Mesenchymal stem cell (in vitro differentiated cells and primary cell): ENCODE data around the gene FBXL13.
"Not testable (repeated sequence)": the region's sequence is repeated elsewhere in the genome, so short reads cannot be mapped to it uniquely, and the experiment has no call there.

Experiments
- DNase-seq: peaks from one replicate; pipeline ENCODE4 v3.0.0-alpha.2; 2013
- H2AFZ ChIP-seq: one replicate; pipeline ENCODE4 v1.6.1; 2013; ENCODE audit warnings: low read depth, mild to moderate bottlenecking, control low read depth, inconsistent platforms, low read length, moderate library complexity
- H2AK5ac ChIP-seq: 2 replicates; pipeline ENCODE4 v1.6.1; 2013; ENCODE audit warnings: low read length, moderate library complexity, mild to moderate bottlenecking, inconsistent platforms; ENCODE audit not compliant: severe bottlenecking
- H2BK120ac ChIP-seq: one replicate; pipeline ENCODE4 v1.6.1; 2013; ENCODE audit warnings: low read depth, mild to moderate bottlenecking, inconsistent platforms, low read length, moderate library complexity
- H2BK12ac ChIP-seq, 2 experiments: one replicate each; pipeline ENCODE4 v1.6.1; 2013; ENCODE audit warnings: inconsistent platforms in 2 of 2, low read length in 2 of 2, mild to moderate bottlenecking in 2 of 2, moderate library complexity in 2 of 2, control low read depth in 1 of 2
- H2BK15ac ChIP-seq: one replicate; pipeline ENCODE4 v1.6.1; 2013; ENCODE audit warnings: mild to moderate bottlenecking, low read depth, inconsistent platforms; ENCODE audit not compliant: poor library complexity, severe bottlenecking
- H2BK5ac ChIP-seq: 2 replicates; pipeline ENCODE4 v1.6.1; 2013; ENCODE audit warnings: low read depth, mild to moderate bottlenecking, low read length, control low read depth, inconsistent platforms; ENCODE audit not compliant: poor library complexity, severe bottlenecking
- H3K14ac ChIP-seq, 2 experiments: one replicate each; pipeline ENCODE4 v1.6.1; 2013; ENCODE audit warnings: inconsistent platforms in 2 of 2, low read length in 2 of 2, control low read depth in 1 of 2, mild to moderate bottlenecking in 1 of 2, moderate library complexity in 1 of 2
- H3K18ac ChIP-seq, 2 experiments: one replicate each; pipeline ENCODE4 v1.6.1; 2013; ENCODE audit warnings: inconsistent platforms in 2 of 2, low read length in 2 of 2, control low read depth in 1 of 2, low read depth in 1 of 2, mild to moderate bottlenecking in 1 of 2
- H3K23ac ChIP-seq, 2 experiments: one replicate each; pipeline ENCODE4 v1.6.1; 2013; ENCODE audit warnings: inconsistent platforms in 2 of 2, low read length in 2 of 2, mild to moderate bottlenecking in 2 of 2, moderate library complexity in 2 of 2, control low read depth in 1 of 2
- H3K27ac ChIP-seq: 2 replicates; pipeline ENCODE4 v1.5.1; 2013; ENCODE audit warnings: mild to moderate bottlenecking, moderate library complexity, low read length, control low read depth, inconsistent platforms; ENCODE audit not compliant: poor library complexity, severe bottlenecking
- H3K27me3 ChIP-seq, 2 experiments: 2 replicates each; pipeline versions ENCODE4 v1.6.1 to v1.7.0; 2013; ENCODE audit warnings: low read length in 2 of 2, mild to moderate bottlenecking in 2 of 2, moderate library complexity in 2 of 2, control low read depth in 1 of 2, inconsistent platforms in 1 of 2; ENCODE audit not compliant: control insufficient read depth in 1 of 2, insufficient read depth in 1 of 2
- H3K36me3 ChIP-seq, 2 experiments: 2 replicates each; pipeline versions ENCODE4 v1.6.1 to v1.7.0; 2013; ENCODE audit warnings: low read length in 2 of 2, control low read depth in 1 of 2, inconsistent platforms in 1 of 2, low read depth in 1 of 2, mild to moderate bottlenecking in 1 of 2; ENCODE audit not compliant: insufficient read depth in 2 of 2, control insufficient read depth in 1 of 2
- H3K4ac ChIP-seq, 2 experiments: one replicate each; pipeline ENCODE4 v1.6.1; 2013; ENCODE audit warnings: inconsistent platforms in 2 of 2, low read length in 2 of 2, mild to moderate bottlenecking in 2 of 2, moderate library complexity in 2 of 2, control low read depth in 1 of 2, low read depth in 1 of 2
- H3K4me1 ChIP-seq: 2 replicates; pipeline ENCODE4 v1.6.1; 2013; ENCODE audit warnings: low read depth, low read length, control low read depth; ENCODE audit not compliant: control insufficient read depth, insufficient read depth
- H3K4me2 ChIP-seq: 2 replicates; pipeline ENCODE4 v1.6.1; 2013; ENCODE audit warnings: low read length, mild to moderate bottlenecking, inconsistent platforms; ENCODE audit not compliant: poor library complexity, severe bottlenecking
- H3K4me3 ChIP-seq, 2 experiments: 2 replicates each; pipeline versions ENCODE4 v1.5.1 to v1.7.0; 2013; ENCODE audit warnings: low read length in 2 of 2, mild to moderate bottlenecking in 2 of 2, control low read depth in 1 of 2, low read depth in 1 of 2; ENCODE audit not compliant: insufficient read depth in 1 of 2
- H3K79me1 ChIP-seq: replicated peaks from 2 replicates; pipeline ENCODE4 v1.6.1; 2013; ENCODE audit warnings: mild to moderate bottlenecking, control low read depth, low read length, inconsistent platforms; ENCODE audit not compliant: poor library complexity, severe bottlenecking
- H3K9ac ChIP-seq: 2 replicates; pipeline ENCODE4 v1.7.0; 2013; ENCODE audit warnings: mild to moderate bottlenecking, low read length, moderate library complexity
- H3K9me3 ChIP-seq: 2 replicates; pipeline ENCODE4 v1.7.0; 2013; ENCODE audit warnings: mild to moderate bottlenecking, low read length; ENCODE audit not compliant: control insufficient read depth
- H4K8ac ChIP-seq: one replicate; pipeline ENCODE4 v1.6.1; 2013; ENCODE audit warnings: inconsistent platforms, mild to moderate bottlenecking, low read length, moderate library complexity
- H4K91ac ChIP-seq: one replicate; pipeline ENCODE4 v1.6.1; 2013; ENCODE audit warnings: mild to moderate bottlenecking, low read length, inconsistent platforms
- WGBS: methylation state at CpG from one replicate; pipeline ENCODE4 v1.1.7; 2013; ENCODE audit warnings: mixed read lengths; 5-methylcytosine and 5-hydroxymethylcytosine counted together

Gene FBXL13

GRCh38 chr7:102954359-102954758, 120.2 kb downstream of the FBXL13 start:
- not testable (repeated sequence) for H2AFZ ChIP-seq, H3K36me3 ChIP-seq, H2BK15ac ChIP-seq, H3K27ac ChIP-seq, H4K91ac ChIP-seq, H3K27me3 ChIP-seq, H3K4ac ChIP-seq, H3K4me1 ChIP-seq, H2BK120ac ChIP-seq, H3K4me3 ChIP-seq, H3K79me1 ChIP-seq, H3K18ac ChIP-seq, H3K9me3 ChIP-seq, H3K23ac ChIP-seq, H3K14ac ChIP-seq, H2AK5ac ChIP-seq, H2BK5ac ChIP-seq, H4K8ac ChIP-seq, DNase-seq, H3K9ac ChIP-seq, H2BK12ac ChIP-seq, H3K4me2 ChIP-seq
- 87% methylated on average over 4 of the region's 4 CpGs for WGBS

GRCh38 chr7:102953406-102953805, 121.2 kb downstream of the FBXL13 start:
- H2BK5ac ChIP-seq, result no peak overlapping the region
- no peak overlapping the region for H3K23ac ChIP-seq
- H3K9me3 ChIP-seq, result peaks cover 4% of the 10 kb centered on the region
- no peak overlapping the region for H3K9ac ChIP-seq
- H3K4me3 ChIP-seq, result no peak overlapping the region
- H4K91ac ChIP-seq, result no peak overlapping the region
- H4K8ac ChIP-seq, result no peak overlapping the region
- no peak overlapping the region for H2AFZ ChIP-seq
- H3K18ac ChIP-seq, result no peak overlapping the region
- H3K27ac ChIP-seq, result no peak overlapping the region
- H3K14ac ChIP-seq, result no peak overlapping the region
- no peak overlapping the region for H2BK12ac ChIP-seq
- no peak overlapping the region for H3K4ac ChIP-seq
- H3K79me1 ChIP-seq, result no peaks in the 10 kb centered on the region
- no peak for DNase-seq
- H3K36me3 ChIP-seq, result no peaks in the 10 kb centered on the region
- no peak overlapping the region for H3K4me2 ChIP-seq
- H3K27me3 ChIP-seq, result no peaks in the 10 kb centered on the region
- H2BK120ac ChIP-seq, result no peak overlapping the region
- no peak overlapping the region for H2BK15ac ChIP-seq
- H2AK5ac ChIP-seq, result no peak overlapping the region
- H3K4me1 ChIP-seq, result no peaks in the 10 kb centered on the region

DNA sequence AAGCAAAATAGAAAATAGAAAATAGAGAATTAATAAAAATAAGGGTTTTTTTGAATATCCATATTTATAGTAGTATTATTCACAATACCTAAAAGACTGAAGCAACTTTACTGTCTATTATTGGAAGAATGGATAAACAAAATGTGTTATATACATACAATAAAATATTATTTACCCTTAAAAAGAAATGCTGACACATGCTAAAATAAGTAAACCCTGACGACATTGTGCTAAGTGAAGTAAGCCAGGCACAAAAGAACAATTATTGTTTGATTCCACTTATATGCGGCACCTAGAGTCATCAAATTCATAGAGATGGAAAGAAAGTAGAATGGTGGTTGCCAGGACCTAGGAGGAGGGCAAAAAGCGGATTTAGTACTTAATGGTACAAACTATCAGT, 122.8 kb downstream of the FBXL13 start:
- Histone ChIP-seq H2BK15ac (no peak overlapping the region), H3K36me3 (peaks cover 0 to under 1% of the 10 kb centered on the region in 2 experiments), H2BK12ac (no peak overlapping the region), H4K8ac (no peak overlapping the region), H3K4ac (no peak overlapping the region), H3K27me3 (no peaks in the 10 kb centered on the region), H4K91ac (no peak overlapping the region), H3K23ac (no peak overlapping the region), H3K18ac (no peak overlapping the region), H3K4me2 (no peak overlapping the region), H2BK120ac (no peak overlapping the region), H3K27ac (no peak overlapping the region), H3K9ac (no peak overlapping the region), H3K9me3 (peaks cover 4% of the 10 kb centered on the region), H2AK5ac (no peak overlapping the region), H3K79me1 (no peaks in the 10 kb centered on the region), H3K4me3 (no peak overlapping the region), H3K4me1 (no peaks in the 10 kb centered on the region), H3K14ac (no peak overlapping the region), H2BK5ac (no peak overlapping the region), H2AFZ (no peak overlapping the region)
- no peak for DNase-seq
- WGBS, result 100% methylated on average over 3 of the region's 3 CpGs

DNA sequence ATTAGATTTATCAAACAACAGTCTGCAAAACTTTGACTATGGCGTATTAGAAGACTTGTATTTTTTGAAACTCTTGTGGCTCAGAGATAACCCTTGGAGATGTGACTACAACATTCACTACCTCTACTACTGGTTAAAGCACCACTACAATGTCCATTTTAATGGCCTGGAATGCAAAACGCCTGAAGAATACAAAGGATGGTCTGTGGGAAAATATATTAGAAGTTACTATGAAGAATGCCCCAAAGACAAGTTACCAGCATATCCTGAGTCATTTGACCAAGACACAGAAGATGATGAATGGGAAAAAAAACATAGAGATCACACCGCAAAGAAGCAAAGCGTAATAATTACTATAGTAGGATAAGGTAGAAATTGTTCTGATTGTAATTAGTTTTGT, 130.4 kb downstream of the FBXL13 start:
- Histone ChIP-seq H3K4me3 (no peak overlapping the region), H2BK12ac (no peak overlapping the region), H2BK15ac (no peak overlapping the region), H3K9ac (no peak overlapping the region), H3K4ac (no peak overlapping the region), H2AFZ (no peak overlapping the region), H3K18ac (no peak overlapping the region), H3K23ac (no peak overlapping the region), H3K4me1 (no peaks in the 10 kb centered on the region), H3K9me3 (no peaks in the 10 kb centered on the region), H3K79me1 (peaks cover 2% of the 10 kb centered on the region), H2AK5ac (no peak overlapping the region), H4K8ac (no peak overlapping the region), H4K91ac (no peak overlapping the region), H2BK120ac (no peak overlapping the region), H3K27ac (no peak overlapping the region), H2BK5ac (no peak overlapping the region), H3K14ac (no peak overlapping the region), H3K27me3 (no peaks in the 10 kb centered on the region), H3K4me2 (no peak overlapping the region), H3K36me3 (peaks cover 2 to 13% of the 10 kb centered on the region in 2 experiments)
- no peak for DNase-seq
- 91% methylated on average over 4 of the region's 4 CpGs for WGBS
